ENCODE results near the gene KCTD11.

DNA sequence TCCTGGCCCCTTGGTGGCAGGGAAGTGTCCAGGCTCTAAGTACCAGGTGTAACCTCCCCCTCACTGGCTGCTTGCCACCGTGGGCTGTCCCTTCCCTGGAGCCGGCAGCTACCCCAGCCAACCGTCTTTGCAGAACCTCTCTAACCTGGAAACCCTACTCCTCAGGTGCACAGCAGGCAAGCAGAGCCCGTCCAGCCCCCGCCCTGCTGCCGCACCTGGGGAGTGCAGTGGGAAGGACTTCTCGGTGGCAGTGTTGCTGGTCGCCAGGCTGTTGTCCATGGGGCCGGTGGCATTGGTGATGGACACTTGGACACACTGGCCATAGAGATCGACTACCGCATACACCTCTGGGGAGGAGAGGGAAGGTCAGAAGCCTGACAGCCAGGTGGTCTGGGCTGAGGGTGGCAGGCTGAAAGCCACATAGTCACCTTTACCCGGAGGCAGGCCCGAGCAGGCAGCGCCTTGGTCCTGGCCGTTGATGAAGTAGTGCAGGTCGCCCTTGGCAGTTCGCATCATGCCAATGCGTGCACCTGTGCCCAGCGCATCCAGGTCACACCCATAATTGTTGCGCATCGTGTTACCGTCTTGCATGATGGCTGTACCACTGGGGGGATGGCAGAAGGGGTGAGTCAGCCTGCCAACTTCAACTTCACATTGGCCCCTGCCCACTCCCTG lies 29.3 kb upstream of the KCTD11 start:
- TF ChIP-seq YY1 (IDR thresholded peaks at IDR 0.05; ENCODE audit: extremely low read depth, insufficient replicate concordance, low read depth, low read length), result no peak
- no peak for TF ChIP-seq FOSL1 (IDR thresholded peaks at IDR 0.05; ENCODE audit: low read depth)
- no peak for TF ChIP-seq EZH2 (IDR thresholded peaks at IDR 0.05)
- no peak for TF ChIP-seq REST (IDR thresholded peaks at IDR 0.05; ENCODE audit: low read depth)
- TF ChIP-seq CTCF (IDR thresholded peaks at IDR 0.05 in 2 of 3, conservative IDR thresholded peaks at IDR 0.05 in 1 of 3; ENCODE audit: borderline replicate concordance in 1 of 3, insufficient read depth in 1 of 3, low read depth in 2 of 3, low read length in 2 of 3), result no peak
- no peak for TF ChIP-seq EZH2phosphoT487 (IDR thresholded peaks at IDR 0.05; ENCODE audit: borderline replicate concordance)
- no peak for TF ChIP-seq ELF1 (IDR thresholded peaks at IDR 0.05; ENCODE audit: borderline replicate concordance, low read depth)
- TF ChIP-seq POLR2A (IDR thresholded peaks at IDR 0.05; ENCODE audit: borderline replicate concordance, extremely low read depth, insufficient read depth, insufficient read length), result no peak
- TF ChIP-seq ZNF274 (IDR thresholded peaks at IDR 0.05; ENCODE audit: low read depth, low read length), result no peak
- TF ChIP-seq ZBTB33 (IDR thresholded peaks at IDR 0.05; ENCODE audit: extremely low read depth, insufficient replicate concordance, low read length), result no peak
